AG04449 (cell line): ENCODE data around the gene CRTC1.

Experiments used
- CTCF ChIA-PET: fragments of 350-600 bp; formaldehyde crosslinking; extraction: SDS; loops from one replicate; lab custom pipeline; 2021; ENCODE audit warnings: antibody characterized with exemption; lab: Yijun Ruan, JAX
- POLR2A ChIA-PET: fragments of 400-600, 350-600 bp; formaldehyde crosslinking; extraction: SDS; loops from one replicate; lab custom pipeline; 2020; ENCODE audit warnings: antibody characterized with exemption, inconsistent platforms; lab: Yijun Ruan, JAX
- DNase-seq: peaks from one replicate; pipeline ENCODE4 v3.0.0-alpha.2; 2010; ENCODE audit warnings: low read depth, low spot score
- H3K4me3 ChIP-seq: 2 replicates; pipeline ENCODE4 v1.5.1; 2011; ENCODE audit warnings: low read depth, mild to moderate bottlenecking, control low read depth, low read length
- TF ChIP-seq, protein P1 (sequence below): IDR thresholded peaks from one replicate; pipeline ENCODE4 v1.5.1; 2011; ENCODE audit warnings: mild to moderate bottlenecking, moderate library complexity, low read length, control low read depth, inconsistent platforms; ENCODE audit not compliant: insufficient read depth; ENCODE audit errors: missing control alignments

The CRTC1 gene

DNA sequence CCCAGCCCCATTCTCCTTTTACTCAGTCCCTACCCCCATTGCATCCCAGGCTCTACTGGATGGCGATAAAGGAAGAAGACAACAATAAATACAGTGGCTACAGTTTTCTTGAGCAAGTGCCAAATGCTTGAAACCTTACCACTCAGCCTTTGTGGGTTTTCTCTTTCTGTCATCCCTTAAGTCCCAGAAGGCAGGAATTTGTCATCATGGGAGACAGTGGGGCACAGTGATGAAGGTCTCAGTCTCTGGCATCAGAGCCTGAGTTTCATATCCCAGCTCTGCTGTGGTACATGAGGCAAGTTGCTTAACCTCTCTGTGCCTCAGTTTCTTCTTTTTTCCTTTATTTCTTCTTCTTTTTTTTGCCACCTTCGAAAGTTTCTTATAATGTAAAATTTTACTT, 112.8 kb downstream of the CRTC1 start:
- TF ChIP-seq, protein P1, sequence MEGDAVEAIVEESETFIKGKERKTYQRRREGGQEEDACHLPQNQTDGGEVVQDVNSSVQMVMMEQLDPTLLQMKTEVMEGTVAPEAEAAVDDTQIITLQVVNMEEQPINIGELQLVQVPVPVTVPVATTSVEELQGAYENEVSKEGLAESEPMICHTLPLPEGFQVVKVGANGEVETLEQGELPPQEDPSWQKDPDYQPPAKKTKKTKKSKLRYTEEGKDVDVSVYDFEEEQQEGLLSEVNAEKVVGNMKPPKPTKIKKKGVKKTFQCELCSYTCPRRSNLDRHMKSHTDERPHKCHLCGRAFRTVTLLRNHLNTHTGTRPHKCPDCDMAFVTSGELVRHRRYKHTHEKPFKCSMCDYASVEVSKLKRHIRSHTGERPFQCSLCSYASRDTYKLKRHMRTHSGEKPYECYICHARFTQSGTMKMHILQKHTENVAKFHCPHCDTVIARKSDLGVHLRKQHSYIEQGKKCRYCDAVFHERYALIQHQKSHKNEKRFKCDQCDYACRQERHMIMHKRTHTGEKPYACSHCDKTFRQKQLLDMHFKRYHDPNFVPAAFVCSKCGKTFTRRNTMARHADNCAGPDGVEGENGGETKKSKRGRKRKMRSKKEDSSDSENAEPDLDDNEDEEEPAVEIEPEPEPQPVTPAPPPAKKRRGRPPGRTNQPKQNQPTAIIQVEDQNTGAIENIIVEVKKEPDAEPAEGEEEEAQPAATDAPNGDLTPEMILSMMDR = no peak

DNA sequence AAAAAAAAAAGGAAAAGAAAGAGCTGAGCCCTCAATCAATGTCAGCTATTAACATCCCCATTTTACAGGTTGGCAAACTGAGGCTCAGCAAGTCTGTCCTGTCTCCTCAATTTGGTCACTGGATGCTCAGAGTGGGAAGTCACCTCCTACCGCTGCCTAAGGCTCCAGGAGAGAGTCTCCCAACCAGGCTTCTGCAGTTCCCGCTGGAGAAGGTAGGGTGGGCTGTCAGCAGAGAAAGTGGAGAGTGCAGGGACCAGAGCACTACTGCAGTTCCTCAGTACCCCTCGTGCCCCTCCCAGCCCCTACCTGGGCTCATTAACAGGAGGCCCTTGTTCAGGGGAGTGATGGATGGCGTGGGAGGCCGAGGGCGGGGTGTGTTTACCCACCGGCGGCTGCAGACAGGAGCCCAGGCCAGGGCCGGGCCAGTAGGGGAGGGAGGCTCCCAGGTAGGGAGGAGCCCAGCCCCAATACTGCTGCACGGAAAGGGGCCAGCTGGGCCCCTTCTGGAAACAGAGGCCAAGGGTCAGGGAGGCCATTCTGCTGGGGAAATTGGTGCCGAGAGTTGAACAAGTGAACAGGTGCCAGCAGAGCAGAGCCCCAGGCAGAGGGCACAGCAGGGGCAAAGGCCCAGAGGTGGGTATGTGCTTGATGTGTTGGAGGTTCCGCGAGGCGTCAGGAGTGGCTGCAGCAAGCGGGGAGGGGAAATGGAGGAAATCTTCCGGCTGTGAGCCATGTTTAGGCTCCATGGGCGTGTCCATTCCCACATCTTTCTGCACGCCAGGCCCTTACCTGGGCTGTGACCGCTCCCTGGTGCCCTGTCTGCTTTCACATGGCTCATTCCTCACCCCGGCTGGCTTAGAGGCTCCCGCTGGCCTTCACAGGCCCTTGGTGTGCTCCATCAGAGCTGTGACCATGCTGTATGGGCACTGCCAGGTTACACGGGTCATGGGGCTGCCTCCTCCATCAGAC, 115.2 kb downstream of the CRTC1 start:
- ChIA-PET POLR2A (no interaction called here), CTCF (interaction anchor here (0.8 to 1.1 kb wide), 2 partner anchors 48 to 62 kb away, joined by 3 read pairs; no protein-coding TSS in a partner anchor)
- TF ChIP-seq, protein P1 = no peak
- no peak overlapping the region for H3K4me3 ChIP-seq
- DNase-seq = no peak

More for the DNA sequence above, 112.8 kb downstream of the CRTC1 start:
- H3K4me3 ChIP-seq = no peak overlapping the region
- POLR2A ChIA-PET = interaction anchor here (0.6 to 1.0 kb wide), 2 partner anchors 48 to 300 kb away, joined by 3 read pairs; no protein-coding TSS in a partner anchor
- CTCF ChIA-PET = interaction anchor here (2.0 kb wide), 1 partner anchor 20 kb away, joined by 5 read pairs; no protein-coding TSS in a partner anchor
- no peak for DNase-seq

DNA sequence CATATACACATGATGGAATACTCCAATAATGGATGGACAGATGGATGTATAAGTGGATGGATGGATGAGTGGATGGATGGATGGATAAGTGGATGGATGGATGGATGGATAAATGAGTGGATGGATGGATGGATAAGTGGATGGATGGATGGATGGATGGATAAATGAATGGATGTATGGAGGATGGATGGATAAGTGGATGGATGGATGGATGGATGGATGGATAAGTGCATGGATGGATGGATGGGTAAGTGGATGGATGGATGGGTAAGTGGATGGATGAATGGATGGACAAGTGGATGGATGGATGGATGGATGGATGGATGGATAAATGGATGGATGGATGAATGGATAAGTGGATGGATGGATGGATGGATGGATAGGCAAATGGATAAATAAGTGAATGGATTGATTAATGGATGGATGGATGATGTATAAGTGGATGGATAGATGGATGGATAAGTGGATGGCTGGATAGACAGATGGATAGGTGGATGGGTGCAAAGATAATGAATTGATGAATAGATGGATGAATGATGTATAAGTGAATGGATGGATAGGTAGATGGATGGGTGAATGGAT, 116.0 kb downstream of the CRTC1 start:
- CTCF ChIA-PET = interaction anchor here (0.9 to 1.3 kb wide), 2 partner anchors 9 kb away, joined by 3 to 4 read pairs; partner anchors contain the start of gene COMP
- H3K4me3 ChIP-seq = no peak overlapping the region
- TF ChIP-seq, protein P1 = no peak
- no peak for DNase-seq
- POLR2A ChIA-PET = no interaction called here

DNA sequence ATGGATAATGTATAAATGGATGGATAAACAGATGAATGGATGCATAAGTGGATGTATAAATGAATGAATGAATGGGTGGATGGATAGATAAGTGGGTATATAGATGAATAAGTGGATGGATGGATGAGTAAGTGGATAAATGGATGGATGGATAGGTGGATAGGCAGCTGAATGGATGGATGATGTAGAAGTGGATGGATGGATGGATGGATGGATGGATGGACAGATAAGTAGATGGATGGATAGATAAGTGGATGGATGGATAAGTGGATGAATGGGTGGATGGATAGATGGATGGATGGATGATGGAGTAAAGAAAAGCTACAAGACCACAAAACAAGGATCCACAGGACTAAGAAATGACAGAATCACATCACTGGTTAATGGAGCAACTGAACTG, 116.6 kb downstream of the CRTC1 start:
- TF ChIP-seq, protein P1 = no peak
- CTCF ChIA-PET = interaction anchor here (0.9 to 1.3 kb wide), 2 partner anchors 9 kb away, joined by 3 to 4 read pairs; partner anchors contain the start of gene COMP
- no peak for DNase-seq
- POLR2A ChIA-PET = no interaction called here
- no peak overlapping the region for H3K4me3 ChIP-seq

DNA sequence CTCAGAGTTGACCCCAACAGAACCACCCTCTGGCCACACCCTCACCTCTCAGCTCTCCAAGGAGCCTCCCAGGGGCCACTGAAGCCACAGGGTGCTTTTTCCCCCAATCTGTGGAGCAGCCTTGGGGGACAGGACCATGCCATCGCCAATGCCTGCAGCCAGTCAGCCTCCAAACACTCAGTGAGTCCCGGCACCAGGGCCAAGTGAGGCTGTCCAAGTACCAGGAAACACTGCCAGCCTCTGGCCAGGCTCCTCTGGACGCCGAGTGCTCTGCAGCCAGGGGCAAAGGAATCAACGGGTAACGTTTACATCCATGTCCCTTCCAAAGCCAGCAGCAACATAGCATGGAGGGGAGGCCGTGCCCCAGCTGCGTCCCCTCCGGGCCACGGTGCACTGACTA, 117.2 kb downstream of the CRTC1 start:
- CTCF ChIA-PET = interaction anchor here (0.9 to 1.3 kb wide), 2 partner anchors 8 to 10 kb away, joined by 3 to 4 read pairs; partner anchors contain the start of gene COMP
- POLR2A ChIA-PET = no interaction called here
- DNase-seq = no peak
- TF ChIP-seq, protein P1 = no peak
- no peak overlapping the region for H3K4me3 ChIP-seq
